Activated B cell treated with CpG ODN at 0.5 μM for 24 hours (primary cell): ENCODE data around the gene VDAC2. TPM values are rescaled to one million over a fixed set of nuclear protein-coding genes. Genes with fewer than 3 reads are reported as not detected.

ENCODE experiments used
- ATAC-seq: fragments of 200-7000 bp; cut with Tn5 transposase; one replicate; pipeline ENCODE4 v1.10.0; 2021; ENCODE audit warnings: low read depth, mild to moderate bottlenecking, moderate library complexity
- CTCF ChIA-PET: fragments of 350-600 bp; sonication (Branson Sonifier 250); formaldehyde crosslinking; loops from one replicate; lab custom pipeline; 2021; ENCODE audit warnings: antibody characterized with exemption; lab: Charles Lee
- POLR2A ChIA-PET: fragments of 350-600 bp; sonication (Branson Sonifier 250); formaldehyde crosslinking; loops from one replicate; lab custom pipeline; 2021; ENCODE audit warnings: antibody characterized with exemption; lab: Charles Lee
- DNase-seq: peaks from one replicate; pipeline ENCODE4 v3.0.0; 2022
- H3K27ac Mint-ChIP-seq: one replicate; pipeline ENCODE4 v1.8.0; 2020; ENCODE audit warnings: mixed read lengths
- H3K27me3 Mint-ChIP-seq: one replicate; pipeline ENCODE4 v1.8.0; 2021; ENCODE audit warnings: mixed read lengths
- H3K36me3 Mint-ChIP-seq: one replicate; pipeline ENCODE4 v1.8.0; 2021; ENCODE audit warnings: low read depth, mixed read lengths
- H3K4me1 Mint-ChIP-seq: one replicate; pipeline ENCODE4 v1.8.0; 2021; ENCODE audit warnings: mixed read lengths
- H3K4me3 Mint-ChIP-seq: one replicate; pipeline ENCODE4 v1.8.0; 2020; ENCODE audit warnings: mild to moderate bottlenecking, mixed read lengths
- H3K9me3 Mint-ChIP-seq: one replicate; pipeline ENCODE4 v1.8.0; 2020; ENCODE audit warnings: mixed read lengths
- CTCF ChIP-seq: fragments of 200-600 bp; IDR thresholded peaks from one replicate; pipeline ENCODE4 v1.8.0; 2022; ENCODE audit warnings: antibody characterized with exemption, mild to moderate bottlenecking
- intact Hi-C: fragments of 100-400 bp; cut with micrococcal nuclease; formaldehyde crosslinking; loops from one replicate; pipeline ENCODE4 v1.15.1; 2024
- total RNA-seq: library from RNA; stranded (reverse); gene quantifications from 2 replicates; pipeline ENCODE4 v1.2.3, GENCODE V29; 2022

VDAC2 gene
- total RNA-seq, 1 donor from 2014 or later = 104 TPM

- DNase-seq (no peak), ATAC-seq (no peak)
- intact Hi-C loops = no loop called here
- CTCF ChIA-PET = no interaction called here
- H3K27ac Mint-ChIP-seq = no peak overlapping the region
- no peak for TF ChIP-seq CTCF
- peaks cover 2% of the 10 kb centered on the region for H3K9me3 Mint-ChIP-seq
- no peaks in the 10 kb centered on the region for H3K36me3 Mint-ChIP-seq
- no peaks in the 10 kb centered on the region for H3K27me3 Mint-ChIP-seq
- POLR2A ChIA-PET = interaction anchor here (0.5 to 0.6 kb wide), 2 partner anchors 22 to 659 kb away, joined by 3 read pairs; no protein-coding TSS in a partner anchor
- no peak overlapping the region for H3K4me3 Mint-ChIP-seq
- peaks cover 2% of the 10 kb centered on the region for H3K4me1 Mint-ChIP-seq
Observed at GRCh38 chr10:75240329-75241076, 29.9 kb downstream of the VDAC2 start.

- Mint-ChIP-seq H3K4me1 (no peaks in the 10 kb centered on the region), H3K27ac (no peak overlapping the region), H3K4me3 (no peak overlapping the region), H3K36me3 (no peaks in the 10 kb centered on the region), H3K27me3 (no peaks in the 10 kb centered on the region), H3K9me3 (peaks cover 2% of the 10 kb centered on the region)
- no peak for TF ChIP-seq CTCF
- no peak for ATAC-seq
- POLR2A ChIA-PET = interaction anchor here (0.6 kb wide), 1 partner anchor 1070 kb away, joined by 12 read pairs; no protein-coding TSS in a partner anchor
- CTCF ChIA-PET = no interaction called here
- intact Hi-C loops = no loop called here
- DNase-seq = no peak
Observed at GRCh38 chr10:75243426-75243825, 32.8 kb downstream of the VDAC2 start.

GRCh38 chr10:75244487-75245353 lies 34.1 kb downstream of the VDAC2 start:
- H3K36me3 Mint-ChIP-seq = no peaks in the 10 kb centered on the region
- POLR2A ChIA-PET = no interaction called here
- DNase-seq (no peak), ATAC-seq (no peak)
- H3K4me1 Mint-ChIP-seq = no peaks in the 10 kb centered on the region
- H3K27me3 Mint-ChIP-seq = no peaks in the 10 kb centered on the region
- H3K9me3 Mint-ChIP-seq = peaks cover 2% of the 10 kb centered on the region
- H3K4me3 Mint-ChIP-seq = no peak overlapping the region
- intact Hi-C loops = no loop called here
- CTCF ChIA-PET = no interaction called here
- H3K27ac Mint-ChIP-seq = no peak overlapping the region
- TF ChIP-seq CTCF = no peak

GRCh38 chr10:75245354-75246250 lies 35.0 kb downstream of the VDAC2 start:
- Mint-ChIP-seq H3K27me3 (no peaks in the 10 kb centered on the region), H3K4me1 (no peaks in the 10 kb centered on the region), H3K27ac (no peak overlapping the region), H3K9me3 (peaks cover 2% of the 10 kb centered on the region), H3K4me3 (no peak overlapping the region), H3K36me3 (no peaks in the 10 kb centered on the region)
- ChIA-PET POLR2A (no interaction called here), CTCF (no interaction called here)
- ATAC-seq (no peak), DNase-seq (no peak)
- intact Hi-C loops = no loop called here
- TF ChIP-seq CTCF = no peak
